GM18502 (cell line): ENCODE results near the gene ZNF518A.
A peak's percentile ranks its signal among the peaks of the same experiment; 100 is the strongest.
"Not testable (repeated sequence)": the region's sequence is repeated elsewhere in the genome, so short reads cannot be mapped to it uniquely, and the experiment has no call there.

ENCODE experiments used
- ATAC-seq: cut with Tn5 transposase; IDR thresholded peaks from one replicate; pipeline ENCODE4 v1.9.1; 2021; ENCODE audit warnings: mild to moderate bottlenecking; ENCODE audit not compliant: unreplicated experiment, poor library complexity

ZNF518A gene

DNA sequence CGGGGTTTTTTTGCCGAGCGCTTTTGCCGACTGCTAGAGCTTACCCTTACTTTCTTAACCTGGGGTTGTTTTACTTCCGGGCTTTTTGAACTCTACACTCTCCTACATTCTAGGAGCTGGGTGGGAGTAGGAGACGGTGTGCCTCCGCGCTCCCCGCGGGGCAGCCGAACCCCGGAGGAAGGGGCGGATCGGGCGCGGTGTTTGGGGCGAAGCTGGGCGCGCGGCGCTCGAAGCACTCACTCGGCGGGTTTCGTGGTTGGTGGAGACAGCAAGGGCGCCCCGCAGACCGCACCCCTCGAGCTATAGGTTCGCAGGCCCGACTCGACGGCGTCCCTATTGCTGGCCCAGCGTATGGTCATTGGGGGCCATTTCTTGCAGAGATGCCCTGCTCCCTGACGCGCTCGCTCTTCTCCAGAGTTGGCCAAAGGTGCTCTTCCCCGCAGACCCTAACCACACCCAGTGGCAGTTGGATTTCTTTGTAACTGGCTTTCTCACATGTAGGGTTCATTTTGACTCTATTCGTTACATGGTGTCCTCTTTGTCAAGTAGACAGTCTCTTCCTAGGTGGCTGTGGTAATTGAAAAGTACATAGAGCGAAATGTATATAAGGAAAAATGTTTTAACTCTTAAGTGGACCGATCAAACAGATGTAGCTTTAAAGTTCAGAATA lies 364 bp downstream of the ZNF518A start:
- peak; percentile 70 for ATAC-seq

- ATAC-seq: no peak
Measured at GRCh38 chr10:96131621-96132020, 1.5 kb downstream of the ZNF518A start.

- ATAC-seq: no peak
Measured at GRCh38 chr10:96133135-96133534, 3.0 kb downstream of the ZNF518A start.

- ATAC-seq: no peak
Measured at GRCh38 chr10:96136810-96137209, 6.7 kb downstream of the ZNF518A start.

DNA sequence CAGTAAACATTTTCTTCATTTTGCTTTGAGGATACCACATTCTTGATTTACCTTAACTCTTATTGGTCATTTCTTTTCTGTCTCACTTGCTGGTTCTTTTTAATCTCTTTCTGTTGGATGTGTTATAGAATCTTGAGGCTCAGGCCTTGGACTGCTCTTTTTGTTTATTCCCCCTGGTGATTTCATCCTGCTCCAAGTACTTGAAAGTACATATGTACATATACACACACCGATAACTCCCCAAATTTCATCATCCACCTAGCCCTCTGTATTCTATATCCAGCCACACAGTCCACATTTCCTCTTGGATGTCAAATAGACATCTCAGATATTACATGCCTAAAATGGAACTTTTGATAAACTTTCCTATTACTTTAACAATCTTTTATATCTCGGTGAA lies 7.5 kb downstream of the ZNF518A start:
- no peak for ATAC-seq

DNA sequence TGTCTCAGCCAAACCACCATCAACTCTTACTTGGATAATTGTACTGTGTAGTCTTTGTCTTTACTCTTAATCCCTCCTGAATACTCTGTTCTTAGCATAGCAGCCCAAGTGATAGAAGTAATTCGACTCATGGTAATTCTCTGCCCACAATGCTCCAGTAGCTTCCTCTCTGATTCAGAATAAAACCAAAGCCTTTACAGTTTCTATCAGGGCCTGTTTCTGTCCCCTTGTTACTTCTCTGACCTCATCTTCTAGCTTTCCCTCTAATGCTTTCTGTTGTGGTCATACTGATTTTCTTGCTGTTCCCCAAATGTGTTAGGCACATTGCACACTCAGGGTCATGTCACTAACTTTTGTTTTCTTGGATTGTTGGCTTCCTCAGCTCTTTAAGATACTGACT lies 8.0 kb downstream of the ZNF518A start:
- peak; percentile 95 for ATAC-seq

DNA sequence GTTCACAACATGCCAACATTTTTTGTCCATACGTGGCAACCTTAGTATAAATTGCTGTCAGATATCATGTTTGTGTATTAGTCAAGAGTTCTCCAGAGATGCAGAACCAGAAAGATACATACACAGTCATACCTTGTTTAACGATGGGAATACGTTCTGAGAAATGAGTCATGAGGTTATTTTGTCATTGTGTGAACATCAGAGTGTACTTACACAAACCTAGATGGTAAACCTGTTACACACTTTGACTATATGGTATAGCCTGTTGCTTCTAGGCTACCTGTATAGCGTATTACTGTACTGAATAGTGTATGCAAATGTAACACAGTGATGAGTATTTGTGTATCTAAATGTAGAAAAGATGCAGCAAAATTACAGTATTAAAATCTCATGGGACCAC lies 22.3 kb downstream of the ZNF518A start:
- ATAC-seq: no peak

DNA sequence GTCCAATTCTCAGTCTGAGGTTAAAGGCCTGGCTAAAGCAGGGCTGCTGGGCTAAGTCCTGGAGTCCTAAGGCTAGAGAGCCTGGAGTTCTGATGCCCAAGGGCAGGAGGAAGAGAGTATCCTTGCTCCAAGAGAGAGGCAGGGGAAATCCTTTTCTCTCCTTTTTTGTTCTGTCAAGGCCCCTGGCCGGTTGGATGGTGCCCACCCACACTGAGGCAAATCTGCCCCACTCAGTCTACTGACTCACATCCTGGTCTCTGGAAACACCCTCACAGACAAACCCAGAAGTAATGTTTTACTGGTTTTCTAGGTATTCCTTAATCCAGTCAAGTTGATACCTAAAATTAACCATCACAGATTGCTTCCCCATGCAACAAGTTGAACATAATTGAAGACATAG lies 23.0 kb downstream of the ZNF518A start:
- ATAC-seq: no peak

- no peak for ATAC-seq
Measured at GRCh38 chr10:96165726-96166125, 35.6 kb downstream of the ZNF518A start.

GRCh38 chr10:96168546-96168945 lies 38.4 kb downstream of the ZNF518A start:
- no peak for ATAC-seq

DNA sequence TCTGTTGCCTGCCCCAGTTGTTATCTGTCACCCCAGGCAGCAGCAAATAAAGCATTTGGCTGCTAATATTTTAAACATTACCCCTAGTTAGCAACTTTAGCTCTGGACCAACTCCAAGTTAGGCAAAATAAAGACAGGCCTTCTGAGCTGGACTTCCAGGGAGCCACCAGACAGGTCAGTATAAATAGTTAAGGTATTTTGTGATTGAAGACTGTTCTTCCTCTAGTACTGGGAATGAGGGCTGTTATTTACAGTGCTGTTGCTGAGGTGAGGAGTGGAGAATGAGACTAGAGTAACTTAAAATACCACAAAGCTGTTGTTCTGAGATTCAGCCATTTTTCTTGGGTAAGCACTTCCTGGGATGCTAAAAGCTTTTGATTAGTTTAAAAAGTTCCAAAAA lies 40.1 kb downstream of the ZNF518A start:
- no peak for ATAC-seq

GRCh38 chr10:96172666-96173065 lies 42.6 kb downstream of the ZNF518A start:
- no peak for ATAC-seq

DNA sequence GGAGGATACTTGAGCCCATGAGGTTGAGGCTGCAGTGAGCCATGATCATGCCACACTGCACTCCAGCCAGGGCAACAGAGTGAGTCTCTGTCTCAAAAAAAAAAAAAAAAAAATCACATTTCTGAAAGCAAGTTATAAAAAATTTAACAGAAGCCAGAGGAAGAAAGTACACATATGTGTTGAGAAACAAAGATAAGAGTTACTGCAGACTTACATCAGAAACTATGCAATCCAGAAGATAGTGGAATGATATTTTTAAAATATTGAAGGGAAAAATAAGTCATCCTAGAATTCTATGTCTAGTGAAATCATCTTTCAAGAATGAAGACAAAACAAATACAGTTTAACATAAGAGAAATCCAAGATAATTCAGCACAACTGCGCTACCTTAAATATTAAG lies 46.9 kb downstream of the ZNF518A start:
- ATAC-seq: no peak

- no peak for ATAC-seq
Measured at GRCh38 chr10:96188421-96188820, 58.3 kb downstream of the ZNF518A start.

DNA sequence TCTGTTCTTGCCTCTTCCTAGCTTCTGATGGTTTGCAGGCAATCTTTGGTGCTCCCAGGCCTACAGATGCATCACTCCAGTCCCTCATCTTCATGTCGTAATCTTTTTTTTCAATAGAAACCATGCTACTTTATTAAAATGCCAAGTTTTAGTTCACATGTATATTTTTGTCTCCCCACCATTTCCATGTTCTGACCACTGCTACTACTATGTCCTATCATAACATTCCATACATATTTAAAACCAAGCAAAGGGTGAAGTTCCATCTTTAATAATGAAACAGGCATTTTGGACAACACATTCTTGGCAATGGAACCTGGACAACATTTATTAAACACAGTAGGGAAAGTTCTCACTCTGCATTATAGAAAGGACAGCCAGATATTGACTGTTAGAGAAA lies 58.8 kb downstream of the ZNF518A start:
- no peak for ATAC-seq

- ATAC-seq: not testable (repeated sequence)
Measured at GRCh38 chr10:96189505-96189904, 59.4 kb downstream of the ZNF518A start.

DNA sequence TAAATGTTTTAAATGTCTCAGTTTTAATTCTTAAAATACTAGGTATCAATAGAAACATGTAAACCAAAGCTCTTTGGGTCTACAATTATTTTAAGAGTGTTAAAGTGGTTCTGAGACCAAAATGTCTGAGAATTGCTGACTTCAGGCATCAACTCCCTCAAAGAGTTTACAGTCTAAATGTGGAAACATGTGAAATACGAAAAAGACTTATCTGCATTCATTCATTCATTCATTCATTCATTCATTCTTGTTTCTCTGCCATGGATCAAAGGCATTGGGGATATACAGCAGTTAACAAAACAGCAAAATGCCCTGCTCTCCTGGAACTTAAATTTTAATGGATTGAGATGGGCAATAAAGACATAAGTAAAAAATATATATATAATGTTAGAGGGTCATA lies 71.4 kb downstream of the ZNF518A start:
- ATAC-seq: no peak

DNA sequence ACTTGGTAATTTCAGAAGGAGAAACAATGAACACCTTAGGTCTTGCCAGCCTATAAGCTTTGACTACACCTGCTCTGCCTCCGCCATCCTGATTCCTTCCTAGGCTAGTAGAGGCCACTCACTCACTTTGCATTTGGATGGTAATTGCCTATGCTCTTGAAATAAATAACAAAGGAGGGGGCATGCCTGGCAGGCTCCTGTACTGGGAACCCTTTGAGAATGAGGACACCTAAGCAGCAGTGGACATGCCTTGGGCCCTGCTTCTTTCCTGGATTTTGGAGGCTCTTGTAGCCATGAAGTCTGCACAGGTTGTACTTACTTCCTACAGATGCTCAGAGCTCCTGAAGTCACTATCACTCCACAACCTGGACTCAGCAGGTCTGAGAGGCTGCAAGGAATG lies 75.5 kb downstream of the ZNF518A start:
- no peak for ATAC-seq

- ATAC-seq: peak; percentile 60
Measured at GRCh38 chr10:96208271-96208670, 78.2 kb downstream of the ZNF518A start.

DNA sequence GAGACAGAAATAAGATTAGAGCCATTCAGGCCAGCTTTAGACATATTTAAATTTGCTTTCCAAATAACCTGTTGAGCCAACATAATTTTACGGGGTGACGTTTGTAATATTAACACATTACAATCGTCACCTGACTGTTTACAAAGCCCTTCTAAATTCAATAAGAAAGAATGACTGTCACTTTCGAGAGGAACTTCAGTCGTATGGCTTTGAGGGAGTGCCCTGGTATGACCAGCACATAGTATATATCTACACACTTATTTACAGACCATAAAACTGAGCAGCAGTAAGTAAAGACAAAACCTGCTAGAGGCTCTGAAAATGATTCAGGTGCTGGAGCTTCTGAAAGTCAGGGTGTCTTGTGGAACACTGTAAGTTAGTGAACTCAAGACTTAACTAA lies 78.8 kb downstream of the ZNF518A start:
- ATAC-seq: no peak

GRCh38 chr10:96211764-96212163 lies 81.7 kb downstream of the ZNF518A start:
- no peak for ATAC-seq

DNA sequence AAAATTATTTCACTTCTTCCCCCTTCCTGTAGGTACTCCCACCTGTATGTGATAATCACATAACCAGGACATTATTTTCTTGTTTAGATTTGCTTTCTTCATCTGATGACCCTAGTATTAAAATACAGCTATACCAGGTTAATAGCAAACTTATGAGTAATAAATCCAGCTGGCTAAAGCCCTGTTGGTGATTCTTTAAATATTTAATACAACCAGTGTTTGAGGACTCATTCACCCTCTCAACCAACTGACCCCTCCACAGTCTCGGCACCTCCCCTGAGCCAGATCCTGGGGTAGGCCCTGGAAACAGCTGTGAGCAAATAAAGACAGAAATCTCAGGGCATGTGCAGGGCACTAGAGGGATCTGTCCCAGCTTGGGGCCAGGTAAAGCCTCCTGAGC lies 82.8 kb downstream of the ZNF518A start:
- no peak for ATAC-seq
